CD4-positive, CD25-positive, alpha-beta regulatory T cell (primary cell): ENCODE results near the gene B3GLCT. TPM values are rescaled to one million over a fixed set of nuclear protein-coding genes. Genes with fewer than 3 reads are reported as not detected.

Source experiments
- ATAC-seq, 2 donors: fragments of 150-1000 bp; cut with Tn5 transposase; one replicate each; pipeline ENCODE4 v1.10.0; 2021; ENCODE audit warnings: low read depth in 2 of 2, moderate number of reproducible peaks in 2 of 2, moderate library complexity in 1 of 2
- DNase-seq, 3 donors: peaks; one replicate each; pipeline versions ENCODE4 v3.0.0 to v3.0.0-alpha.2; 2012 to 2022; ENCODE audit warnings: mixed read lengths in 1 of 3
- H3K27ac ChIP-seq: one replicate; pipeline ENCODE4 v1.7.0; 2013; ENCODE audit warnings: mild to moderate bottlenecking, low read length; ENCODE audit not compliant: insufficient read depth, poor library complexity, severe bottlenecking
- H3K27me3 ChIP-seq: one replicate; pipeline ENCODE4 v1.7.0; 2013; ENCODE audit warnings: low read length; ENCODE audit not compliant: control insufficient read depth, insufficient read depth
- H3K36me3 ChIP-seq: one replicate; pipeline ENCODE4 v1.7.0; 2013; ENCODE audit warnings: mild to moderate bottlenecking, low read length, moderate library complexity; ENCODE audit not compliant: control insufficient read depth, insufficient read depth
- H3K4me1 ChIP-seq: 2 replicates; pipeline ENCODE4 v1.7.0; 2013; ENCODE audit warnings: mild to moderate bottlenecking, low read length; ENCODE audit not compliant: insufficient read depth, control insufficient read depth, poor library complexity, severe bottlenecking
- H3K4me3 ChIP-seq: one replicate; pipeline ENCODE4 v1.7.0; 2013; ENCODE audit warnings: low read depth, mild to moderate bottlenecking, low read length, moderate library complexity
- H3K9me3 ChIP-seq, 2 experiments: 1 replicate in 1 of 2; 2 replicates in 1 of 2; pipeline ENCODE4 v1.7.0; 2013; ENCODE audit warnings: low read length in 2 of 2, mild to moderate bottlenecking in 1 of 2, moderate library complexity in 1 of 2; ENCODE audit not compliant: control insufficient read depth in 2 of 2
- H3K27ac Mint-ChIP-seq, 3 donors: one replicate each; pipeline ENCODE4 v1.8.0; 2020 to 2022; ENCODE audit warnings: mild to moderate bottlenecking in 3 of 3, mixed read lengths in 3 of 3, moderate library complexity in 2 of 3
- H3K27me3 Mint-ChIP-seq: one replicate; pipeline ENCODE4 v1.8.0; 2022; ENCODE audit warnings: mild to moderate bottlenecking, mixed read lengths
- H3K36me3 Mint-ChIP-seq: one replicate; pipeline ENCODE4 v1.8.0; 2020; ENCODE audit warnings: mixed read lengths
- H3K4me1 Mint-ChIP-seq, 4 donors: one replicate each; pipeline ENCODE4 v1.8.0; 2020 to 2022; ENCODE audit warnings: mixed read lengths in 4 of 4, mild to moderate bottlenecking in 1 of 4
- H3K4me3 Mint-ChIP-seq, 4 donors: one replicate each; pipeline ENCODE4 v1.8.0; 2020 to 2022; ENCODE audit warnings: mild to moderate bottlenecking in 4 of 4, mixed read lengths in 4 of 4, moderate library complexity in 3 of 4
- H3K9me3 Mint-ChIP-seq, 7 donors: one replicate each; pipeline ENCODE4 v1.8.0; 2020 to 2022; ENCODE audit warnings: mixed read lengths in 7 of 7, mild to moderate bottlenecking in 3 of 7, moderate library complexity in 2 of 7
- polyA plus RNA-seq, 4 donors: library from polyadenylated mRNA; unstranded; fragments of 300-500 nt; fragmentation: Illumina TruSeq; gene quantifications; one replicate each; pipeline ENCODE4 v1.2.3, GENCODE V29; 2021
- total RNA-seq: library from RNA; stranded (reverse); gene quantifications from one replicate; pipeline ENCODE4 v1.2.3, GENCODE V29; 2022

Gene B3GLCT
- total and polyA plus RNA-seq, 5 donors from 2014 or later: 3.4 to 5.6 (median 3.5) TPM

DNA sequence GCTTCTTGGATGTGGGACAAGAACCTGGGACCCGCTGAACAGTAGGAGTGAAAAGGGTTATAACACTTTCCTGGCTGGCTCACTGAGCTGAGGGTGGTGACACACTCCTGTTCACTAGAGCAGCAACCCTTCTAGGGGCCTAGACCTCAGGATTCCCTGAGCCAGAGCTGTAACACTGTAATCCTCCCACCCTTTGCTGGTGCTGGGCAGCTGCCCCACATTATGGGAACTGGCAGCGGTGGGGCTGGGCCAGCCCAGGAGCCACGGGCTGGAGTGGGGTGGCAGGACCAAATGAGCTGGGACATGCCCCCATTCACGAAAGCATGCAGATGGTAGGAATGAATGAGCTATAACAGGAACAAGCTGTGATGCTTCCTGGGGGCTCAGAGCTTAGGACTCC is 110.6 kb downstream of the B3GLCT start:
- Histone ChIP-seq H3K4me1 (no peaks in the 10 kb centered on the region), H3K9me3 (peaks cover 14 to 28% of the 10 kb centered on the region in 2 experiments), H3K4me3 (no peak overlapping the region), H3K36me3 (no peaks in the 10 kb centered on the region), H3K27me3 (no peaks in the 10 kb centered on the region), H3K27ac (no peak overlapping the region)
- Mint-ChIP-seq H3K27me3 (no peaks in the 10 kb centered on the region), H3K9me3 (peaks cover 2 to 50% (median 15%) of the 10 kb centered on the region in 7 donors), H3K4me3 (peak overlapping the region in 1 of 4 donors; percentile 28), H3K36me3 (peaks cover 29% of the 10 kb centered on the region), H3K27ac (no peak overlapping the region), H3K4me1 (no peaks in the 10 kb centered on the region)
- ATAC-seq (no peak), DNase-seq (no peak)

DNA sequence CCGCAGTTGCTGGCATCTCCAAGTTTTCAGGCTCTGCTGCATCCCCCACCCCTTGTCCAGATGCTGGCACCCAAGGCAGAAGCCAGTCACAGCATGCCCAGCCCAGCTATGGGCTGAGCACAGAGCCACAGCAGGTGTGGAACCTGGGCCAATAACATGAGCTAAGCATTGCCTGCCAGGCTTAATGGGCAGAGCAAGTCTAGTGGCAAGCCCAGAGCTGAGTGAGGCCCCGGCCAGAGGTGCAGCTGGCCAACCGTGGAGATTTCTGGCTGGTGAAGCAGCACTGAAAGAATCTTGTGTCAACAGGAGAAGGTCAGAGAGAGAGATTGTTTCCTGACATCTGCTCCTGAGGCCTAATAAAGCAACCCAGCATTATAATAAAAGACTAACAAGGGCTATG is 111.0 kb downstream of the B3GLCT start:
- Mint-ChIP-seq H3K36me3 (peaks cover 30% of the 10 kb centered on the region), H3K27ac (no peak overlapping the region), H3K4me1 (no peaks in the 10 kb centered on the region), H3K27me3 (no peaks in the 10 kb centered on the region), H3K9me3 (peaks cover 2 to 51% (median 16%) of the 10 kb centered on the region in 7 donors), H3K4me3 (no peak overlapping the region)
- H3K9me3 ChIP-seq: peaks cover 14 to 33% of the 10 kb centered on the region in 2 experiments
- no peaks in the 10 kb centered on the region for H3K36me3 ChIP-seq
- no peaks in the 10 kb centered on the region for H3K4me1 ChIP-seq
- no peaks in the 10 kb centered on the region for H3K27me3 ChIP-seq
- H3K4me3 ChIP-seq: no peak overlapping the region
- H3K27ac ChIP-seq: no peak overlapping the region
- ATAC-seq (no peak), DNase-seq (no peak)

DNA sequence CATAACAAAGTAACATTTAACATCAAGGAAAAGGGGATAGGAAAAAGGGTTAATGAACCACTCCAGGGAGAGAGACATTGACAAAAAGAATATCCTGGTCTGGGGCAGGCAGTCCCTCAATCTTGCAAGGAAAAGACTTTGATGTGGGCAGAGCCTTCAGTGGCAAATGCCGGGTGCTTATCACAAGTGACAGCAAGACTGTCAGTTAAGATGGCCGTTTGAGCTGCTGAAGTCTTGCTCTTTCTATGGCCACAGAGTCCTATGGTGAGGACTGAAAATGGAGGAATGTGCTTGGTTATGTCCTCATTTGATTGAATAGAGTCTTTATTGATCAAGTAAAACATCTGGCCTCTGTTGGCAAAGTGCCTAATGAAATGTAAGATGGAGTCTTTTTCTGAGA is 112.1 kb downstream of the B3GLCT start:
- H3K4me1 ChIP-seq: no peaks in the 10 kb centered on the region
- Mint-ChIP-seq H3K27me3 (no peaks in the 10 kb centered on the region), H3K36me3 (peaks cover 30% of the 10 kb centered on the region), H3K27ac (no peak overlapping the region), H3K4me3 (no peak overlapping the region), H3K4me1 (no peaks in the 10 kb centered on the region), H3K9me3 (peaks cover 2 to 56% (median 16%) of the 10 kb centered on the region in 7 donors)
- H3K9me3 ChIP-seq: peaks cover 14 to 36% of the 10 kb centered on the region in 2 experiments
- H3K27ac ChIP-seq: no peak overlapping the region
- no peaks in the 10 kb centered on the region for H3K36me3 ChIP-seq
- no peaks in the 10 kb centered on the region for H3K27me3 ChIP-seq
- DNase-seq (no peak), ATAC-seq (no peak)
- H3K4me3 ChIP-seq: no peak overlapping the region

DNA sequence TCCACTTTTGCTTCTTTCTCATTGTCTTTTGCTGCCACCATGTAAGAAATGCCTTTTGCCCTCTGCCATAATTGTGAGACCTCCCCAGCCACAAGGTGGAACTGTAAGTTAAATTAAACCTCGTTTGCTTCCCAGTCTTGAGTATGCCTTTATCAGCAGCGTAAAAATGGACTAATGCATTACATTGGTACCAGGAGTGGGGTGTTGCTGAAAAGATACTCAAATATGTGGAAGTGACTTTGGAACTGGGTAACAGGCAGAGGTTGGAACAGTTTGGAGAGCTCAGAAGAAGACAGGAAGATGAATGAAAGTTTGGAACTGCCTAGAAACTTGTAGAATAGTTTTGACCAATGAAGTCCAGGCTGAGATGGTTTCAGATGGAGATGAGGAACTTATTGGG is 115.2 kb downstream of the B3GLCT start:
- H3K27me3 Mint-ChIP-seq: no peaks in the 10 kb centered on the region
- no peak overlapping the region for H3K4me3 ChIP-seq
- H3K36me3 ChIP-seq: no peaks in the 10 kb centered on the region
- DNase-seq (no peak), ATAC-seq (no peak)
- H3K27me3 ChIP-seq: no peaks in the 10 kb centered on the region
- no peak overlapping the region for H3K27ac Mint-ChIP-seq
- H3K4me1 ChIP-seq: no peaks in the 10 kb centered on the region
- no peak overlapping the region for H3K4me3 Mint-ChIP-seq
- H3K9me3 Mint-ChIP-seq: peaks cover 2 to 45% (median 20%) of the 10 kb centered on the region in 7 donors
- no peaks in the 10 kb centered on the region for H3K4me1 Mint-ChIP-seq
- H3K27ac ChIP-seq: no peak overlapping the region
- H3K9me3 ChIP-seq: peaks cover 8 to 30% of the 10 kb centered on the region in 2 experiments
- H3K36me3 Mint-ChIP-seq: peaks cover 34% of the 10 kb centered on the region

DNA sequence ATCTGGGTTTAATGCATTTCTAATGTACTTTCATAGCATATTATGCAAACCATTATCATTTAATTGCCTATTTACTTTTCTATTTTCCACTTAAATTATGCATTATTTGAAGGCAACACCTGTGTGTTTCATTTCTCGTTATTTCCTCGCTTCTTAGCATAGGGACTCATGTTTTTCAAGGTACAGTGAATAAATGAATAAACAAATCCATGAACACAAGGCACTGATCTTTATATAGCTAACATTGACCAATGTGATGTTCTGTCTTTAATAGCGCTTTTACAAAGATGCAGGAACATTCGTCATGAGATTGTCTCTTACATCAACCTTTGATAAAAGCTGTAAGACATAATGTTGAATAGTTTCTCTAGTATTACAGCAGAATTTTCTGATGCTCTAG is 121.2 kb downstream of the B3GLCT start:
- peaks cover 0 to 1% of the 10 kb centered on the region in 2 experiments for H3K9me3 ChIP-seq
- no peak for DNase-seq
- Mint-ChIP-seq H3K4me1 (no peaks in the 10 kb centered on the region), H3K9me3 (peaks cover 0 to 8% (median 2%) of the 10 kb centered on the region in 7 donors), H3K36me3 (peaks cover 14% of the 10 kb centered on the region), H3K27ac (no peak overlapping the region), H3K27me3 (no peaks in the 10 kb centered on the region), H3K4me3 (no peak overlapping the region)
- H3K4me1 ChIP-seq: no peaks in the 10 kb centered on the region
- H3K27ac ChIP-seq: no peak overlapping the region
- H3K4me3 ChIP-seq: no peak overlapping the region
- no peak for ATAC-seq
- H3K27me3 ChIP-seq: no peaks in the 10 kb centered on the region
- H3K36me3 ChIP-seq: peaks cover 3% of the 10 kb centered on the region

DNA sequence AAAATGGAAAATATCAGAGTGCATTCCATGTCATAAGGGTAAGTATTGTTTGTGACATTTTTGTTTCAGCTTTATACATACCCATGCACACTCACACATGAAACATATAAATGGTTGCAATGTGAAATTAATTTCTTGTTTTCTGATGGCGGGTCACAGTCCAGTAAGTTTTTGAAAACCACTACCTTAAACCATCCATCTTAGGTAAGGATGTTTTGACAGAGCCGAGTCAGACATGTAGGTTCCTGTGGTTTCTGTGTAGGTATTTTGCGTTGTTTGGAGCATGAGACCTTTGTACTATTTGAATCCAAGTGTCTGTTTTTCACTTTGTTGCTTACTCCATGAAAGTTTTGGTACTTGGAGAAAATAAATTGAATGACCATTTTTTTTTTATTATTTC is 121.7 kb downstream of the B3GLCT start:
- Mint-ChIP-seq H3K4me3 (no peak overlapping the region), H3K27ac (no peak overlapping the region), H3K9me3 (peaks cover 0 to 7% (median 2%) of the 10 kb centered on the region in 7 donors), H3K36me3 (peaks cover 14% of the 10 kb centered on the region), H3K27me3 (no peaks in the 10 kb centered on the region), H3K4me1 (no peaks in the 10 kb centered on the region)
- DNase-seq: no peak
- Histone ChIP-seq H3K27me3 (no peaks in the 10 kb centered on the region), H3K4me3 (no peak overlapping the region), H3K4me1 (no peaks in the 10 kb centered on the region), H3K27ac (no peak overlapping the region), H3K36me3 (peaks cover 3% of the 10 kb centered on the region), H3K9me3 (no peaks in the 10 kb centered on the region)
- no peak for ATAC-seq

DNA sequence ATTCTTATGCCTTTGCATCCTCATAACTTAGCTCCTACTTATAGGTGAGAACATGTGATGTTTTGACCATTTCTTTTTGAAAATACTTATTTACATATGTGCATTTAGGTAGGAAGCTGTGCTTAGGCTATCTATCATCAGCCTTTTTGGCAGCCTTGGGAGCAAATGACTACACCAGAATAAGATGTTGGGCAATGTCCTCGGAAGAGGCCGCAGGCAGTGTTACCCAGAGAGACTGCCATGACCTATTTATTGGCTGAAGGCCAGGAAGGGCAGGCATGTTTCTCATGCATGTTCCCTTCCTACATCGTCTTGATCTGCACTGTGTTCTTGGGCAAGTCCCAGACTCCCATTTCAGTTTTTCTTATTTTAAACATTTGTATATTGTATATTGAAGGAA is 122.3 kb downstream of the B3GLCT start:
- no peaks in the 10 kb centered on the region for H3K27me3 ChIP-seq
- no peaks in the 10 kb centered on the region for H3K4me1 ChIP-seq
- Mint-ChIP-seq H3K36me3 (peaks cover 14% of the 10 kb centered on the region), H3K27me3 (no peaks in the 10 kb centered on the region), H3K9me3 (peaks cover 0 to 7% (median 0%) of the 10 kb centered on the region in 7 donors), H3K4me3 (no peak overlapping the region), H3K27ac (no peak overlapping the region), H3K4me1 (no peaks in the 10 kb centered on the region)
- no peaks in the 10 kb centered on the region for H3K9me3 ChIP-seq
- H3K4me3 ChIP-seq: no peak overlapping the region
- peaks cover 3% of the 10 kb centered on the region for H3K36me3 ChIP-seq
- DNase-seq (no peak), ATAC-seq (no peak)
- H3K27ac ChIP-seq: no peak overlapping the region

DNA sequence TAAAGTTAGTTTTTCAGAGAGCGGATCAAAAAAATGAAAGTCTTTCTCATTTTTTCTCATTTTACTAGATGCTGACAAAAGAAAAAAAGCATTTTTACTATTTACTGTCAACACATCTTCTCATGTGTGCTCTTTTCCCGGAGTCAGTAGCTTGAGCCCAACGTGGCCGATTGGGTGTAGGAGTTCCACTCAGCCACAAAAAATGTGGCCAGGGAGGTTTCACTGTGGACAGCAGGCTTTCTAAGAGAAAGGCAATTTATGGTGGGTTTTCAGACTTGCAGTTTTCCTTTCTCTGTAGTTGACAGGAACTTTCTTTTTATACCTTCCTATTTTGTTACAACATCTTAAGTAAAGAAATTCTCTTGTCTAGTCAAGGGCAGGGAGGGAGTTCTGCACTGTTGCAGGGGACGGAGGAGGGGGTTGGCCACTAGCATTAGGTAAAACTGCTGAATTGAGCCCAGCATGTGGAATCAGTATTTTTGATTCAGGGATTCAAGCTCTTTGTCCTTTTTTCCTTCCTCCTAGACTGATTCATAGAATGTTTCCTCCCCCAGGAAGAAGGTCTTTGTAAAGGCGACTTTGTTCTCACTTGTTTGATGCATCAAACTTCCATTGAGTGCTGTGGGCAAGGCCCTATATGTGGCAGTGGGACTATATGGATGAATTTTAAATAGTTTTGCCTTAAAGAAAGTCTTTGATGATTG is 123.1 kb downstream of the B3GLCT start:
- Mint-ChIP-seq H3K4me1 (no peaks in the 10 kb centered on the region), H3K27me3 (no peaks in the 10 kb centered on the region), H3K27ac (no peak overlapping the region), H3K4me3 (no peak overlapping the region), H3K9me3 (peaks cover 0 to 4% (median 0%) of the 10 kb centered on the region in 7 donors), H3K36me3 (peaks cover 17% of the 10 kb centered on the region)
- Histone ChIP-seq H3K36me3 (peaks cover 3% of the 10 kb centered on the region), H3K4me3 (no peak overlapping the region), H3K9me3 (no peaks in the 10 kb centered on the region), H3K27ac (no peak overlapping the region), H3K4me1 (no peaks in the 10 kb centered on the region), H3K27me3 (no peaks in the 10 kb centered on the region)
- DNase-seq: no peak
- ATAC-seq: no peak
